Mesenteric fat pad (tissue), 1 donor: ENCODE data around the gene NOXO1. TPM values are rescaled to one million over a fixed set of nuclear protein-coding genes. Genes with fewer than 3 reads are reported as not detected.

Experiments used
- DNase-seq: peaks from one replicate; pipeline ENCODE4 v3.0.0-alpha.2; 2020; ENCODE audit warnings: low spot score
- total RNA-seq: library from RNA; stranded (reverse); fragmentation: NEBNext Ultra II Directional; extraction: Animal tissue kit (Norgen Biotek cat#: 25700); gene quantifications from one replicate; pipeline ENCODE4 v1.2.1, GENCODE V29; 2021
- donor health status: DM: yes; HTN: yes; CAD: no.

Gene NOXO1
- total RNA-seq, 1 donor from 2014 or later = not detected

DNA sequence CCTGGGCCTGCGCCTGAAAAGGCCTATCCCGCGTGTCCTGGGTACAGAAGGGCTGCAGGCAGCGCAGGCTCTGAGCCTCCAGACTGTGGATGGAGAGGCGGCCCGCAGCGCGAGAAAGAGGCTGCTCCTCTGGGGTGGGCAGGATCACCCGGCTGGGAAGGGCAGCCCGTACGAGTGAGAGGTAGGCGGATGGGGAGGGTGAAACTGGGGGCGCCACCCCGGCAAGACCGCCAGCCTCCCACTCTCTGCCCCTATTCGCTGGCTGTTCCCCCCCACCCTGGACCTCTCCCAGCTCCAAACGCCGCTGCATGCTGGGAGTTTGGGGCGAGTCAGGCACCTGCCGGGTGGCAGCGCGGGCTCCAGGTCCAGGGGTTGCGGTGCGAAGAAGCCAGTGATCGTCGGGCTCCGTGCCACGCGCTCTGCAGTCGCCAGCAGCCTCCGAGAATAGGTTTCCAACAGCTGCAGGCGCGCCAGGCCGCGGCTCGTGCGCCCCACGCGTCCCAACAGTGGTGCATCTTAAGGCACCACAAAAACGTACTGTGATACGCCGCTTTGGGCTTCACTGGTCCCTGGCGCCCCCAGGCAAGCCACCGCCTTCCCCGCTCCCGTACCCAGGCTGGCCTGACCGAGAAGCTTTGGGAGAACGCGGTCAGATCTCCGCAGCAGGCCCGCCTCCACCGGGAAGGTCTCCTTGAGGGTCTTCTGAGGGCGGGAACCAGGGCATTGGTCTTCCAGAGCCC is 1.1 kb downstream of the NOXO1 start:
- no peak for DNase-seq

DNA sequence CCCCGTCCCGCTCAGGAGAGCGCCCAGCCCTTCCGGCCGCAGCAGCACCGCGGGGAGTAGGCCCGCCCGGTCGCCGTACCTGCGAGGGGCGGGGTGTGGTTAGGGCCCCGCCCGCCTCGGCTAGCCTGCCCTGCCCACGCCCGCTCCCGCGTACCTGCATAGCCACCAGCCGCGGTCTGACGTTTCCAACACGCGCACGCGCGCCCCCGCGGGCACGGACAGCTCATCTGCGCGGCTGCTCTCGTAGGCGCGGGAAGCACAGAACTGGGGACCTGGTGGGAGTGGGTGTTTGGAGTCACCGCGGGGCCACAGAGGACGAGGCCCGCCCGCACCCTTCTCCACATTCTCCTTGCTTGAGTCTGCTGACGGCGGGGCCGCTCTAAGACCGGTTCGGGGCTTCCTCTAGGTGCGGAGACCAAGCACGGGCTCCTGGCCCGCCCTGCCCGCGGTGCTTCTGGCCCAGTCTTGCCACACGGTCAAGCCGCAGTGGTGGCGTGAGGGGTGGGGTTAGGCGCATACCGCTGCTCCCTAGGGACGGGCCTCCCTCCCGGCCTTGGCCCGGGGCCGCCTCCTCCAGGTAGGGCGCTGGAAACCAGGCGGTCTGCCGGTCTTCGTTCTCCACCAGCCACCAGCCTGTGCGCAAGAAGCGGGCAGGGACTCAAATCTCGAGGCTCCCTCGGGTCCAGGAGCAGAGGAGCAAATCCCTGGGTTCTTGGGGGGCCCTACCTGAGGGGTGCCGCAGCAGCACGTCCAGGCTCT is 1.8 kb downstream of the NOXO1 start:
- DNase-seq = no peak

- DNase-seq = no peak
Measured at GRCh38 chr16:1978476-1979120, 2.7 kb downstream of the NOXO1 start.

- DNase-seq = no peak
Measured at GRCh38 chr16:1977875-1978268, 3.4 kb downstream of the NOXO1 start.

- DNase-seq = no peak
Measured at GRCh38 chr16:1976951-1977874, 4.1 kb downstream of the NOXO1 start.

DNA sequence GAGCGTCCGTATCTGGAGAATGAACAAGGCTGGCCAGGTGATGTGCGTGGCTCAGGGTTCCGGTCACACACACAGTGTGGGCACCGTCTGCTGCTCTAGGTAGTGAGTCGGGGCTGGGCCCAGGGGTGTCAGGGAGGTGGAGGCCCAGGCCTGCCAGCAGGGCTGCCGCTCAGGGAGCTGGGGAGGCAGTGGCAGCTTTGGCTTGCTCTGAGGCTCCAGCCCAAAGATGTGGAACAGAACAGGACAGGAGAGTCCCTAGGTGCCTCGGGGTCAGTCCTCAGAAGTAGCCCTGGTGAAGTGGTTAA is 5.1 kb downstream of the NOXO1 start:
- no peak for DNase-seq

GRCh38 chr16:1975432-1976215 is 5.6 kb downstream of the NOXO1 start:
- no peak for DNase-seq

GRCh38 chr16:1974157-1975070 is 6.9 kb downstream of the NOXO1 start:
- no peak for DNase-seq

- no peak for DNase-seq
Measured at GRCh38 chr16:1973461-1974156, 7.7 kb downstream of the NOXO1 start.

GRCh38 chr16:1972490-1972877 is 8.8 kb downstream of the NOXO1 start:
- DNase-seq = no peak

DNA sequence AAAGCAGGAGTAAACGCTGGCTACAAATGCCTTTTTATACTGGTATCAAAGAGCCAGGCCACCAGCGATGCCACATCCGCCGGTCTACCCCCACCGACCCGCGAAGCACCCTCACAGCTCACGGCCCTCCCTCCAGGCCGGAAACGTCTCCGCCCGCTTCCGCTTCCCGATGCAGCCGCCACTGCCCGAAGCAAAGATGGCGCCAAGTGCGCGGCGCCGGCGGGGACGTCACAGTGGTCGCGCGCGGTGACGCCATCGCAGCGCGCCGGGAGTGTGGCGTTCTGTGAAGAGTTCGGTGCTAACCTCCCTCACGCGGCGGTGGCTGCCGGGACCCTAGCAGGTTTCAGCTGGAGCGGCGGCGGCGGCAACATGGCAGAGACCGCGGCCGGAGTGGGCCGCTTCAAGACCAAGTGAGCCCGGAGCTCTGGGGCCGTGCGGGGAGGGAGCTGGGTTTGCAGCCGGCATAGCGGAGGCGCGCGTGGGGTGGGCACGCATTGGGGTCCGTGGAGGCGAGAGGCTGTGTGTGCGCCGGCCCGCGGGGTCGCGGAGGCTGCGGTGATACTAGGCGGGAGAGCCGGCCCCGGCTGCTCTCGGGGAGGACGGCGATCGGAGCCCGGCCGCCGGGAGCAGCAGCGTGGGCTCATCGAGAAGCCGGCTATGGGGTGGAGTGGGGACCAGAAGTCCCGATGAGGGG is 9.3 kb downstream of the NOXO1 start, which contains the start of gene TBL3:
TSS of gene TBL3 (plus strand) at position 258 of the 694 bp plus-strand sequence. CDS start at position 370, 112 bp downstream.
- DNase-seq = peak; percentile 98

GRCh38 chr16:1968146-1968953 is 12.9 kb downstream of the NOXO1 start:
- DNase-seq = no peak

- no peak for DNase-seq
Measured at GRCh38 chr16:1966460-1966859, 14.8 kb downstream of the NOXO1 start, which contains the start of gene RNF151. TSS of gene RNF151 (plus strand) at chr16:1966856. CDS start at chr16:1966882, 26 bp downstream.

GRCh38 chr16:1965396-1966001 is 15.8 kb downstream of the NOXO1 start:
- DNase-seq = no peak

DNA sequence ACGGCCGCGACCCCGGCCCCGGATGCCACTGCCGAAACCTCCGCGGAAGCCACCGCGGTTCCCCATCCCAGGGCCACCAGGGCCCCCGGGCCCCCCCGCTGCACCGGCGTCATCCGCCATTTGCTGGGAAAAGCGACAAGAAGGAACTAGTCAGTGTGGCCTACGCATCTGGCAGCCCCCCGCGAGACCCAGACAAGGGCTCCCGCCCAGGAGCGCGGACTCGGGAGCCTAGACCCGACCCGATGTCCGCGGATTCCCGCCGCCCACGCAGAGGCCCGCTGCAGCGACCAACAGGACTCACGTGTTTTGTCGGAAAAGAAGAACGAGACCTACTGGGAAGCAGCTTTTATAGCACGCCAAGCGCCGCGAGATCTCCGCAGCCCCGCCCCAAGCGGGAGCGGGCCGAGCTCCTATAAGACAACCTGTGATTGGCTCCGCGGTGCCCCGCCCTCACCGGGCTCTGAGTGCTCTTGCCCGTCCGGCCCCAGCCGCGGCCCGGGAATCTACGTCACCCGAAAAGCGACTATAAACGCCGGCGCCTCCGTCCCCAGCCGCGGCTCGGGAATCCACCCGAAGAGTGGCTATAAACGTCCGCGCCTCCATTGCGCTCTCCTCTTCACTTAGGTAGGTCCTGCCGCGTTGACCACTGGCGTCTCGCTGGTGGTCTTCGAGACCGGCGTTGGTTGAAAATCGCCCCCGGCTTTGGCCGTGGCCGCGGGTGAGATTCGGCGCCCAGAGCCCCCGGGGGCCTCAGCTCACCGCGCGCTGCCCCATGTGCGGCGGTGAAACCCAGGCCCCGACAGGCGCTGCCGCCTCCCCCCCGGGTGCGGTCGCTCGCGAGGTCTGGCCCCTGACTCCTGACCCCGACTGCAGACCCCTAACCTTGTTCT is 16.5 kb downstream of the NOXO1 start, which contains the start of gene RPS2:
TSS of gene RPS2 (minus strand) at position 321 of the 890 bp plus-strand sequence. CDS start at position 120, 201 bp downstream.
- DNase-seq = peak; percentile 100
